Spleen (tissue), 7 donors: ENCODE results near the gene FRMD5.

Experiments
- POLR2A ChIP-seq, 3 donors: fragments of 450-650 bp; IDR thresholded peaks; one replicate each; pipeline ENCODE4 v1.5.1; 2017; ENCODE audit warnings: antibody characterized with exemption in 3 of 3, mild to moderate bottlenecking in 1 of 3
- POLR2AphosphoS5 ChIP-seq, 3 donors: sonication (generic); formaldehyde crosslinking; IDR thresholded peaks; one replicate each; pipeline ENCODE4 v1.5.1; 2017; ENCODE audit warnings: antibody characterized with exemption in 3 of 3
- TF ChIP-seq, protein P1 (sequence below), 11 experiments: fragments of 200-600 bp in 7 of 11; fragments of 450-650 bp in 4 of 11; sonication (generic) in 4 of 11; IDR thresholded peaks in 8 of 11; conservative IDR thresholded peaks in 3 of 11; 1 replicate in 7 of 11; 2 replicates in 4 of 11; pipeline versions ENCODE4 v1.4.0 to v1.8.0; 2016 to 2021; ENCODE audit warnings: antibody characterized with exemption in 11 of 11, inconsistent platforms in 4 of 11, mild to moderate bottlenecking in 1 of 11
- donor health status: DM: no; HTN: no; CAD: no; lungs with moderate emphysema.
- donor health status: DM: no; HTN: no; CAD: no.
- donor health status: DM: no; HTN: no; CAD: no.

DNA sequence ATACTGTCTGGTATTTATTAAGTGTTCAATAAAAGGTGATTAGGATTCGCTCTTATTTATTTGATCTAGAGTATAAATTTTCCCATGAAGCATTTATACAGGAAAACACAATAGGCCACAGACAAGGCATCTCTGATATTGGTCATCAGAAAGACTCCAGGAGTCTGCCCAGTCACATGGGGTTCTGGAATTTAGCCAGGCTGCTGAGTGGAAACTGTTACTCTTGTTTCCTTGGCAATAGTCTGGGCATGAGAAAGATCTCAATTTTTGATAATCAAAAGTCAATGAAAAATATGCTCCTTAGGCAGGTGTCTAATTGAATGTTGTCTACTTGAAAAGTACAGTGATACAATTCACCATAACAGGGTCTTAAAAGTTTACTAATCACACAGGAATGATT, 161.2 kb downstream of the FRMD5 start:
- no peak for TF ChIP-seq POLR2A (IDR thresholded peaks at IDR 0.05)
- TF ChIP-seq, protein P1, sequence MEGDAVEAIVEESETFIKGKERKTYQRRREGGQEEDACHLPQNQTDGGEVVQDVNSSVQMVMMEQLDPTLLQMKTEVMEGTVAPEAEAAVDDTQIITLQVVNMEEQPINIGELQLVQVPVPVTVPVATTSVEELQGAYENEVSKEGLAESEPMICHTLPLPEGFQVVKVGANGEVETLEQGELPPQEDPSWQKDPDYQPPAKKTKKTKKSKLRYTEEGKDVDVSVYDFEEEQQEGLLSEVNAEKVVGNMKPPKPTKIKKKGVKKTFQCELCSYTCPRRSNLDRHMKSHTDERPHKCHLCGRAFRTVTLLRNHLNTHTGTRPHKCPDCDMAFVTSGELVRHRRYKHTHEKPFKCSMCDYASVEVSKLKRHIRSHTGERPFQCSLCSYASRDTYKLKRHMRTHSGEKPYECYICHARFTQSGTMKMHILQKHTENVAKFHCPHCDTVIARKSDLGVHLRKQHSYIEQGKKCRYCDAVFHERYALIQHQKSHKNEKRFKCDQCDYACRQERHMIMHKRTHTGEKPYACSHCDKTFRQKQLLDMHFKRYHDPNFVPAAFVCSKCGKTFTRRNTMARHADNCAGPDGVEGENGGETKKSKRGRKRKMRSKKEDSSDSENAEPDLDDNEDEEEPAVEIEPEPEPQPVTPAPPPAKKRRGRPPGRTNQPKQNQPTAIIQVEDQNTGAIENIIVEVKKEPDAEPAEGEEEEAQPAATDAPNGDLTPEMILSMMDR (IDR thresholded peaks at IDR 0.05 in 8 of 11, conservative IDR thresholded peaks at IDR 0.05 in 3 of 11): no peak
- no peak for TF ChIP-seq POLR2AphosphoS5 (IDR thresholded peaks at IDR 0.05)
